GM18520 (cell line): Measurements from ENCODE around the gene MYBPH.

Experiments
- ATAC-seq: cut with Tn5 transposase; IDR thresholded peaks from one replicate; pipeline ENCODE4 v1.9.1; 2021; ENCODE audit not compliant: unreplicated experiment

Gene MYBPH

DNA sequence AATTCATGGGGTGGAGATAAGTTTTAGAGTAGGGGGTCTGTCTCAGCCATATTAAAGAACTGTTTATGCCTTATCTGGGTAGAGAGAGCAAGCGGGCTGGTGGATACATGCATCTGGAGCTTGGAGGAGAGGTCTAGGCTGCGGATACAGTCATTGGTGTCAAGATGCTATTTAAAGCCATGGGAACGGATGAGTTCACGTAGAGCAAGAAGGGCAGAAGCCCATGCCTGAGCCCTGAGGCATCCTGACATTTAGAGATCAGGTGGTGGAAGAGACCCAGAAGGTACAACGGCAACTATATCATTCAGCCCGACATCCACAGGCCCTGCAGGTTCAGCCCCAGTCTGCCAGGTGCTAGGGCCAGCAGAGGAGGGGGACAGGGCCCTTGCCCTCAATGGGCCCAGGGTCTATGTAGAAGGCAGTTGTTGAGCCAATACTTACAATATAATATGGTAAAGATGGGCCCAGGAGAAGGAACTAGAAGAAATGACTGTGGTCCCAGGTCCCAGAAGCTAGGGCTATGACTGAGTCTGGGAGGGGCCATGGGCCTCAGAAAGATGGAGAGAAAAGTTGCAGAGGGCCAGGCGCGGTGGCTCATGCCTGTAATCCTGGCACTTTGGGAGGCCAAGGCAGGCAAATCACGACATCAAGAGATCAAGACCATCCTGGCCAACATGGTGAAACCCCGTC lies 26.0 kb upstream of the MYBPH start:
- ATAC-seq, result no peak

DNA sequence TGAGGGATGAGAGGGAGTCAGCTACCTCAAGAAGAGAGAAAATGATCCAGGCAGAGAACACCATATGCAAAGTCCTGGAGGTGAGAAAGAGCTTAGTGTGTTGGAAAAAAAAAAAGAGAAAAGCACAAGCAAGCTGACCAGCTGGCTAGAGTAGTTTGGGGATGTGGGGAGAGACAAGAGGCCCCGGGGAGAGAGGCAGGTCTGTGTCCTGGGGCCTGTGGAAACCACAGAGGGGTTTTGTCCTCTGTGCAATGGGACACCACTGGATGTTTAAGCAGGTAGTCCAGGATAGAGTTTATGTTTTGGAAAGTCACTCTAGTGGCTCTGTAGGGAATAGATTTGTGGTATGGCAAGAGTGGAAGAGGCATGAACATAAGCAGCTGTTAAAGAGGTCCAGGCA lies 25.3 kb upstream of the MYBPH start:
- ATAC-seq, result no peak

DNA sequence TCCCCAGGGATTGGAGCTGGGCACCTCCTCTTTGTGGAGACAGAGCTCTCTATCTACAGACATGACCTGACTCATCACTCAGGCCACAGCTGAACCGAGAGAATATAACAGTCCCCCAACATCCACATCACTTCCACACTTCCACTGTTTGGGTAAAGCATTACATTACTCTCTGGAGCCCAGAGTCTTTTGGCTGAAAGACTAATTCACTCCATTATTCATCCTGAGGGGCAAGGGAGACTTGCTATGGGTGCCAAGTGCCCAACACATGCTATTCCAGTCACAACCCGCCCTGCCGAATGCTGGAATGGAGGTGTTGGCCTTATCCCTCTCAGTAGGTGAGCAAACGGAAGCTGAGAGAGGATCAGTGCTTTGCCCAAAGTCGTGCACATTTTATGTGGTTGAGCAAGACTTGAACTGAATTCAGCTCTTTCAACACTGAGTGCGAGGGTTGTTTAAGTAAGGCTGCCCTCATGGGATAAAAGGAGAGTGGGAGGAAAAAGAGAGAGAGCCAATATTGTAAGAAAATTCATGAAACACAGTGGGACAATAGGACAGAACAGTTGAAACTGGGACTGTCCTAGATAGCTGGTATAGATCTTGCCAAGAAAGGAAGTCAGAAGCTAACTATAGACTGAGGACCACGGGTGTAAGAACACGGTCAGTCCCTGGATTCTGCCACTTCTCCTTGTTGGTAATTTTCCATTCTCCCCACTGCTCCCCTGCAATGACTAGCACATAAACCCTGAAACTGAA lies 24.4 kb upstream of the MYBPH start:
- no peak for ATAC-seq

- ATAC-seq, result no peak
These were observed 23.8 kb upstream of the MYBPH start for GRCh38 chr1:203199481-203199815.

DNA sequence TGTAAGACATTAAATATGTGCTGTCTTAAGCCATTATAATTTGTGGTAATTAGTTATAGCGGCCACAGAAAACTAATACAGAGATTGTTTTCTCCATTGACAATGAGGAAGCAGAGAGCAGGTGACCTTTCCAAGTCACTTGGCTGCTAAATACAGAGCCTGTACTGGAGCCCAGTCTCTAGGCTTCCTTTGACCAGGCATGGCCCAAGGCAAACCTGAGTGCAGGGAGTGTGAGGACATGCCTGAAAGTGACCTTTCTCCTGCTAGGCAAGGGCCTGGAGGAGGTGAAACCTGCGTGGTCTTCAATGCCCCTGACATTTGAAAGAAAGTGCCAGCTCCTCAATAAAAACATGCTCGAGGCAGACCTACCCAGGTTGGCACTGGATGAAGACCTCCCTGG lies 23.4 kb upstream of the MYBPH start:
- no peak for ATAC-seq

DNA sequence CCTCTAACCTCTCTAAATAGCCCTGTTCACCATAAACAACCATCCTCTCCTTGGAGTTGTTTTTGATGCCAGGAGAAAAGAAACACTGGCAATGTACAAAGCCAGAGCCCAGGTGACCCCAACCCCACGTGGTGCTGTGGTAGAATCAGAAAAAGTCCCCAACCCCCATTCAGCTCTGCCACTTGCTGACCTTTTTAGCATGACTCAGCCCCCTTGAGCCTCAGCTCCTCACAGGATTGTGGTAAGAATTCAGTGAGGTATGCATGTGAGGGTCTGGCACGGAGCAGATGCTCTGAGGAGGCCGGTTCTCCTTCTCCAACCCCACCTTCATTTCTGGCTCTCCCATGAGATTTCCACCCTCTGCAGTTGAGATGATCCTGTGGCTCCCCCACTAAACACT lies 22.0 kb upstream of the MYBPH start:
- ATAC-seq, result no peak

- no peak for ATAC-seq
These were observed 20.7 kb upstream of the MYBPH start for GRCh38 chr1:203196371-203196770.

- no peak for ATAC-seq
These were observed 15.3 kb upstream of the MYBPH start for GRCh38 chr1:203190949-203191348.

DNA sequence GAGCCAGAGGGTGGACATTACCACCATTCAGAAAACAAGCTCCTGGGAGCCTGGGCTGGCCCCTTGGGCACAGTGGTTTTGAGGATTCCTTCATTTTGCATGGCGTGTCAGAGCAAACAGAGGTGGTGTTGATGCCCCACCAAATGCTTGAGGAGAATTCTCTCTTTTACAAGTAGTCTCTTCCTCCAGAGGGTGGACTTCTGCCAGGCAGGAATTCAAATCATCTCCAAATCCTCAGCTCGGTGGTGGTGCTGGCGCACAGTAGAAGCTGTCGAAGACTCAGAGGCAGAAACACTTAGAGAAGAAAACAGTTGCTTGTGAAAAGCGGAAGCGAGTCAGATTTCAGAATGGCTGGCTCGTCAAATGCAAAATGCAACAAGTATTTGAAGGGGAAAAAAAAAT lies 14.3 kb upstream of the MYBPH start:
- ATAC-seq, result no peak

DNA sequence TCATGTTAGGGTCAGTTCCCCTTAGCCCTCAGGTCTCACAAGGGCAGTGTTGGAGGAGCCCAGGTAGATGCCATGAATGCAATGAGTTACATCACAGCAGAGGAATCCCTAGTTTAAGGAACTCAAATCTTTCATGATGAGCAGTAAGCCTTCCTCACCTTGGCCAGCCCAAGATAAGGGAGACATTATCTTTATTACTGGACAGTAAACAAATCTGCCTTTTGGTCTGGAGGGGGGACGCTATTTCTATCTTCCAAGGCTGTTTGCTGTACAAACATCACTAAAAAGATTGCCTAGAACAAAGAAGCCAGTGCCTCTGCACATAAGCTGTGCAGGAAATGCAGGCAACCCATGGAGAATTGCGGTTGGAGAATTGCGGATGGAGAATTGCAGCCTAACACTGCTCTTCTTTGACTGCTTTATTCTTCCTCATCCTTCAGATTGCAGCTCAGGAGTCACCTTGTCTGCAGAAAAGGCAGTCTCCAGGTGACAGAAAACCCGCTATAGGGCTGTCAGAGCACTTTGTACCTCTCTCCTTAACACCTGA lies 13.1 kb upstream of the MYBPH start:
- no peak for ATAC-seq

DNA sequence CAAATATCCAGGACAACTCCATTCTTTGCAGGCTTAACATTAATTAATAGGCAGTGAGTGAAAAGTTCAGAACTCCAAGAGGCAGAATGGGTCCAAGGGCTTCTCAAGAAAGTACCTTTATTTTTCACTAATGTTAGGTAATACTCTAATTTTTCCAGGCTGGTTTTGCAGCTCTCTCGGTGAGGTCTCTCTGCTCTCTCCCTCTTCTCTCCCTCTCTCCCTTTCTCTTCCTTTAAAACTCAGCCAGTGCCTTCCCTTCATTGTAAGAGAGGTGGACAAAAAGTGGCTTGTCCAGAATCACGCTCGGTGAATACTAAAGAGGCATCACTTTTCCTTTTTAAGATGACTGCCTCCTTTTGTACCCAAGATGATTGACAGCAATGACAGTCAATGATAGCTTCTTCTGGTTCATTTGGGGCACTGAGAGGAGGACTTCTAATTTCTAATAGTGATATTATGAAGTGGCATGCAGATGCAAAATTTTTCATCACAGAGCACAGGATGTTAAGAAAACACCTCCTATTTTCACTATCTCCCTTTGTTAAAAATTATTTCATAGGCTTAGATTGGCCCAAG lies 12.2 kb upstream of the MYBPH start:
- ATAC-seq, result no peak

GRCh38 chr1:203187304-203187685 lies 11.7 kb upstream of the MYBPH start:
- ATAC-seq, result no peak

DNA sequence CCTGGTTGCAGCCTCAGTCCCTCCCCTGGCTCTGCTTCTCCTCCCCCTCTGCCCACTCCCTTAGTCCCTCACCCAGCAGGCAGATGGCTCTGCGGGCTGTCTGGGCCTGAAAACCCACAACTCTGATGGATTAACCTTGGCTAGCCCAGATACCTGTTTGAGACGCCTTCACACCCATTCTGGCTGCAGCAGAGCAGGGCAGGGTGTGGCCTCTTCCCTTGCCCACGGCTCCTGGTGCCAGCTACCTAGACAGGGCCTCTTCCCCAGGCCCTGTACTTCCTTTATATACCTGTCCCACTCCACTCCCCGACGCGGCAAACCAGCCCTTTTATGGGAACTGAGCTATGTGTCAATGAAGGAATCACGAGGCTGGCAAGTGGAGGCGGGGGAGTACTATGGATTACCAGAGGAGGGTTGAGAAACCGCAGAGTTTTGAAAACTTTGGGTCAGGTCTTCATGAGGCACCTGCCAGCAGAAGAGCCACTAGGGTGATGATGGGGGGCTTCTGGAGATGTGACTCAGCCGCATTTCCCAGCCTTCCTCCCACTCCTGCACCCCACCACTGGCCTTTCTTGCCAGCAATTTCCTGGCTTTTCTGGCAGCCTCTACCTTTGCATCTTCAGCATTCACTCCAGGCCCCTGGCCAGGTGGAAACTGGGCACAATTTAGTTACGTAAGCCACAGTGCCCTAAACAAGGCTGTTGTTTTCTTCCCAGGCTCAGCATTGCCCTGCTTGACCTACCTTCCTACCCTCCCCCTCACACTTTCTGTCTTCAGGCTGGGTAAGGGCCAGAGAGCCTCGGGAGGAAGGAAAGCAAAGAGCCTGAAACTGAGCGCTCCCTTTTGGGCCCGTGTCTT lies 11.0 kb upstream of the MYBPH start, which contains the start of gene CHI3L1:
Gene CHI3L1, minus strand, starts transcription at position 259 of the 858 bp plus-strand sequence. Its CDS starts 81 bp downstream, at position 178.
- no peak for ATAC-seq

- no peak for ATAC-seq
These were observed 10.4 kb upstream of the MYBPH start for GRCh38 chr1:203186091-203186445.

GRCh38 chr1:203185585-203185984 lies 10.0 kb upstream of the MYBPH start:
- no peak for ATAC-seq

DNA sequence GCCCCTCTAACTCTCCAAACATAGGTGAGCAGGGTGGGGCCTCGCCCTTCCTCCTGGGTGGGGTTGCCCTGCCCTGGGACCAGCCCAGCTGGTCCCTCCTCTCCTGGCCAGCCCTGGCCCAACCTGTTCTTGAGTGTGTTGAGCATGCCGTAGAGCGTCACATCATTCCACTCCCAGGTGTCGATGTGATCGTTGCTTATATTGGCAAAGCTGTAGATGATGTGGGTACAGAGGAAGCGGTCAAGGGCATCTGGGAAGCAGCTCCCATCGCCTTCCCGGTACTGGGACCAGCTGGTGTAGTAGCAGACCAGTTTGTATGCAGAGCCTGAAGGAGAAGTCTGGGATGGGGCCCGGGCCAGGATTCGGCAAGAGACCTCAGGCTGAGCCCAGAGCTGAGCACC lies 9.4 kb upstream of the MYBPH start:
- ATAC-seq, result no peak

DNA sequence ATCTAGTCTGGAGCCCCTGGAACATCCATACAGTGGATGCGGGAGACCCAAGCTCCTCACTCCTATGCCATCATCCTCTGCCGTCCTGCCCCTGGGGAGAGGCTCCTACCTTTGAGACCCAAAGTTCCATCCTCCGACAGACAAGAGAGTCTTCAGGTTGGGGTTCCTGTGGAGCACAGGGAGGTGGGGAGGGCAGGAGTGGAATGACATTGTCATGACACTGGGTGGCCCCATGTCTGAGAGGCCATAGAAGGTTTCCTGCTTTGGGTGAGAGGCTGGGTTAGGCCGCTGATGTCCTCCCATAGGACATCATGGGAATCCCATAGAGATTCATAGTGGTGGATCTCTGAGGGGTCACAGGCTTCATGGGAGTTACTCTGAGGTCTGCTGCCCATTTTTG lies 8.8 kb upstream of the MYBPH start:
- no peak for ATAC-seq

GRCh38 chr1:203183828-203184227 lies 8.2 kb upstream of the MYBPH start:
- ATAC-seq, result no peak

- no peak for ATAC-seq
These were observed 6.8 kb upstream of the MYBPH start for GRCh38 chr1:203182387-203182953.

DNA sequence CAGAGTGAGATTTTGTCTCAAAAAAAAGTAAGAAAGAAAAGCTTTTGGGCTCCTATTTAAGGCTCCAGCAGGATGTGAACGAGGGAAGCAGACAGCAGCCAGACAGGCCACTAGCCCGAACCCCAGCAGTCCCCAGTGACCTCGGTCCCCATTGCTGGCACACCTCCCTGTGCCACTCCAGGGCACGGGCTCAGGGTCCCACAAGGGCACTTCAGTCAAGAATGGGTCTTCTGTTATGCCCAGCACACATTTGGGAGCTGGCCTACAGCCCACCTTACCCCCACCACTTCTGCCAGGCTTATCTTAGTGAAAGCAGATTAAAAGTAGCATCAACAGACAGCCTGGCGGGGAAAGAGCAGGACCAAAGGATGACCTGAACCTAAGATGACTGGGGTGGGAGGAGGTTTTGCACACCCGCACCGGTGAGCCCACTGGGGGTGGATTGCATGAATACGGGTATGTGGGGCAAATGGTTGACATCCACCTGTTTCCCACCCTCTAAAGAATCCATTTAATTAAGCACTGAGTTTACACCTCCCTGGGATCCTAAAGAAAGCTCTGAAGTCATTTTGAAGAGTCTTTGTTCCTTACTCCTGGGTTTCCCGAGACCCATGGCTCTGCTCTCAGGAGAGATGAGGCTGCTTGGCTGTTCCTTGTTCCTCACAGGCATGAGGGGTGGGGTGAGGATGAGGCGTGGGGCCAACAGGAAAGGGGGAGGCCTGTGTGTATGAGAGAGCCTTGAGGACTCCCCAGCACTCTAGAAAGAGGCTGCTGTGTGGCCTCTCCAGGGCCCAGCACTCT lies 6.2 kb upstream of the MYBPH start:
- no peak for ATAC-seq
